Measurements from ENCODE around the gene PDZD4. TPM values are rescaled to one million over a fixed set of nuclear protein-coding genes. Genes with fewer than 3 reads are reported as not detected.
A peak's percentile ranks its signal among the peaks of the same experiment; 100 is the strongest.

PDZD4 gene
- polyA plus RNA-seq, 1 of the 3 experiments (the other 2 are of a cell fraction), result 1.9 TPM

DNA sequence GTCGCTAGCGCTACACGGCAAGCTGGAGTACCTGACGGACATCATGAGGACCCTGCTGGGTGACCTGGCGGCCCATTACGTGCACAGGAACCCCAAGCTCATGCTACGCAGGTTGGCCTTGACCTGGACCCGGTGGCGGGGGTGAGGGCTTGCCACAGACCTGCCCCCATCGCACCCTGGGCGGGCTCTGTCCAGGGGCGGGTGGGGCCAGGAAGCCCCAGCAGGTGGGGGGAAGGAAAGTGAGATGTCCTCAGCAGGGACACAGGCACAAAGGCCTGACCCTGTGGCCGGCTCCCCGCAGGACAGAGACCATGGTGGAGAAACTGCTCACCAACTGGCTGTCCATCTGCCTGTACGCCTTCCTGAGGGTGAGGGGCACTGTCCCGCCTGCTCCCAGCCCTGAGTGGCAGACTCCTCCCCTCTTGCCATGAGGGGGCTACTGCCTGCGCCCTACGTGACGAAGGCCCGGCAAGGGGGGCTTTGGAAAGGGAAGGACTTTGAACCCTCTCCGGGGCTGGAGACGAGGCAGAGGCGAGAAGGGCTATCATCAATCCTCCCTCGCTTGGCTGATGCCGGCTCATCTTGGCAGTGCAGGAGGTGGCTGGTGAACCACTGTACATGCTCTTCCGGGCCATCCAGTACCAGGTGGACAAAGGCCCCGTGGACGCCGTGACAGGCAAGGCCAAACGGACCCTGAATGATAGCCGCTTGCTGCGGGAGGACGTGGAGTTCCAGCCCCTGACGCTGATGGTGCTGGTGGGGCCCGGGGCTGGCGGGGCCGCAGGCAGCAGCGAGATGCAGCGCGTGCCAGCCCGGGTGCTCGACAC lies 54.8 kb downstream of the PDZD4 start (continued):
- TF ChIP-seq, protein P1, sequence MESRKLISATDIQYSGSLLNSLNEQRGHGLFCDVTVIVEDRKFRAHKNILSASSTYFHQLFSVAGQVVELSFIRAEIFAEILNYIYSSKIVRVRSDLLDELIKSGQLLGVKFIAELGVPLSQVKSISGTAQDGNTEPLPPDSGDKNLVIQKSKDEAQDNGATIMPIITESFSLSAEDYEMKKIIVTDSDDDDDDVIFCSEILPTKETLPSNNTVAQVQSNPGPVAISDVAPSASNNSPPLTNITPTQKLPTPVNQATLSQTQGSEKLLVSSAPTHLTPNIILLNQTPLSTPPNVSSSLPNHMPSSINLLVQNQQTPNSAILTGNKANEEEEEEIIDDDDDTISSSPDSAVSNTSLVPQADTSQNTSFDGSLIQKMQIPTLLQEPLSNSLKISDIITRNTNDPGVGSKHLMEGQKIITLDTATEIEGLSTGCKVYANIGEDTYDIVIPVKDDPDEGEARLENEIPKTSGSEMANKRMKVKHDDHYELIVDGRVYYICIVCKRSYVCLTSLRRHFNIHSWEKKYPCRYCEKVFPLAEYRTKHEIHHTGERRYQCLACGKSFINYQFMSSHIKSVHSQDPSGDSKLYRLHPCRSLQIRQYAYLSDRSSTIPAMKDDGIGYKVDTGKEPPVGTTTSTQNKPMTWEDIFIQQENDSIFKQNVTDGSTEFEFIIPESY (IDR thresholded peaks at IDR 0.05; ENCODE audit: borderline replicate concordance, low read depth), result no peak
- TF ChIP-seq SIN3A (IDR thresholded peaks at IDR 0.05; ENCODE audit: borderline replicate concordance, low read depth, low read length) (no peak), SMC3 (IDR thresholded peaks at IDR 0.05; ENCODE audit: low read depth, low read length) (no peak), FOXJ3 (CRISPR knock-in tag; IDR thresholded peaks at IDR 0.05) (no peak), TCF12 (IDR thresholded peaks at IDR 0.05) (no peak)
- TF ChIP-seq, protein P2, sequence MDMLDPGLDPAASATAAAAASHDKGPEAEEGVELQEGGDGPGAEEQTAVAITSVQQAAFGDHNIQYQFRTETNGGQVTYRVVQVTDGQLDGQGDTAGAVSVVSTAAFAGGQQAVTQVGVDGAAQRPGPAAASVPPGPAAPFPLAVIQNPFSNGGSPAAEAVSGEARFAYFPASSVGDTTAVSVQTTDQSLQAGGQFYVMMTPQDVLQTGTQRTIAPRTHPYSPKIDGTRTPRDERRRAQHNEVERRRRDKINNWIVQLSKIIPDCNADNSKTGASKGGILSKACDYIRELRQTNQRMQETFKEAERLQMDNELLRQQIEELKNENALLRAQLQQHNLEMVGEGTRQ (IDR thresholded peaks at IDR 0.05; ENCODE audit: borderline replicate concordance, low read depth, low read length), result no peak

DNA sequence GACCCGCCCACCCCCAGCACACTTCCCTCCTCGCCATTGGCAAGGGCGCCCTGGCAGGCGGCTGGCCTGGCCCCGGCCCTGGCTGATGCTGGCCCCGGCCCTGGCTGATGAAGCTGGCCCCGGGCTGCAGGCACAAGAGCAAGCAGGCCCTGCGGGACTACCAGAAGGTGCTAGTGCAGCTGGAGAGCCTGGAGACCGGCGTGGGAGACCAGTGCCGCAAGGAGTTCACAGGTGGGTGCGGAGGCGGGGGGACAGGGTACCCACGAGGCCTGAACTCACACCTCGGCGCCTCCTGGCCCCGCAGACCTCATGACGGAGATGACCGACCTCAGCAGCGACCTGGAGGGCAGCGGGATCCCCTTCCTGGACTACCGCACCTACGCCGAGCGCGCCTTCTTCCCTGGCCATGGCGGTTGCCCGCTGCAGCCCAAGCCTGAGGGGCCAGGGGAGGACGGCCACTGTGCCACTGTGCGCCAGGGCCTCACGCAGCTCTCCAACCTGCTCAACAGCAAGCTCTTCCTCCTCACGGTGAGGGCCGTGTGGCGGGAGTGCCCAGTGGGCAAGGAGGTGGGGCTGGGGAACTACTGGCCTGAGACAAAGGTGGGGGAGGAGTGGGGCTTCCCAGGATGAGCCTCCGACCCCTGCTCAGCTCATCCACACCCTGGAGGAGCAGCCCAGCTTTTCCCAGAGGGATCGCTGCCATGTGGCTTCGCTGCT lies 55.6 kb downstream of the PDZD4 start:
- peaks cover 0 to 4% of the 10 kb centered on the region in 2 experiments for H3K36me3 ChIP-seq (replicated peaks in 1 of 2; ENCODE audit: control insufficient read depth in 1 of 2, insufficient read depth in 2 of 2, low read length in 1 of 2)
- H2AFZ ChIP-seq (ENCODE audit: low read depth), result no peak overlapping the region
- H3K4me1 ChIP-seq (ENCODE audit: control insufficient read depth in 1 of 2, insufficient read depth in 2 of 2, low read depth in 1 of 2, low read length in 1 of 2), result no peaks in the 10 kb centered on the region; a peak in 1 of 4 replicates
- H3K27ac ChIP-seq (ENCODE audit: low read depth in 2 of 2, low read length in 1 of 2), result no peak overlapping the region
- no peaks in the 10 kb centered on the region for H3F3A ChIP-seq (replicated peaks; ENCODE audit: insufficient read depth)
- H3K79me2 ChIP-seq (ENCODE audit: insufficient read depth), result no peaks in the 10 kb centered on the region
- TF ChIP-seq YY1 (IDR thresholded peaks at IDR 0.05; ENCODE audit: low read depth) (no peak), RXRA (IDR thresholded peaks at IDR 0.05; ENCODE audit: borderline replicate concordance, low read depth) (no peak), SIN3A (IDR thresholded peaks at IDR 0.05; ENCODE audit: borderline replicate concordance, low read depth, low read length) (no peak), TEAD4 (IDR thresholded peaks at IDR 0.05; ENCODE audit: borderline replicate concordance, insufficient read depth) (no peak), RAD21 (IDR thresholded peaks at IDR 0.05; ENCODE audit: low read length) (no peak), RFX5 (IDR thresholded peaks at IDR 0.05; ENCODE audit: low read length) (no peak), ELF1 (IDR thresholded peaks at IDR 0.05) (no peak), MEF2A (IDR thresholded peaks at IDR 0.05; ENCODE audit: borderline replicate concordance, low read depth) (no peak), CHD2 (IDR thresholded peaks at IDR 0.05; ENCODE audit: low read length, partially characterized antibody) (no peak), JUND (IDR thresholded peaks at IDR 0.05) (no peak), EP300 (IDR thresholded peaks at IDR 0.05; ENCODE audit: borderline replicate concordance in 1 of 2, low read depth in 1 of 2, low read length in 1 of 2) (no peak), FOSL2 (IDR thresholded peaks at IDR 0.05; ENCODE audit: borderline replicate concordance, low read depth) (no peak), FOXM1 (IDR thresholded peaks at IDR 0.05; ENCODE audit: low read depth) (no peak)
- TF ChIP-seq, protein P3, sequence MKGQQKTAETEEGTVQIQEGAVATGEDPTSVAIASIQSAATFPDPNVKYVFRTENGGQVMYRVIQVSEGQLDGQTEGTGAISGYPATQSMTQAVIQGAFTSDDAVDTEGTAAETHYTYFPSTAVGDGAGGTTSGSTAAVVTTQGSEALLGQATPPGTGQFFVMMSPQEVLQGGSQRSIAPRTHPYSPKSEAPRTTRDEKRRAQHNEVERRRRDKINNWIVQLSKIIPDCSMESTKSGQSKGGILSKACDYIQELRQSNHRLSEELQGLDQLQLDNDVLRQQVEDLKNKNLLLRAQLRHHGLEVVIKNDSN (IDR thresholded peaks at IDR 0.05; ENCODE audit: borderline replicate concordance, low read depth), result no peak
- TF ChIP-seq, protein P4, sequence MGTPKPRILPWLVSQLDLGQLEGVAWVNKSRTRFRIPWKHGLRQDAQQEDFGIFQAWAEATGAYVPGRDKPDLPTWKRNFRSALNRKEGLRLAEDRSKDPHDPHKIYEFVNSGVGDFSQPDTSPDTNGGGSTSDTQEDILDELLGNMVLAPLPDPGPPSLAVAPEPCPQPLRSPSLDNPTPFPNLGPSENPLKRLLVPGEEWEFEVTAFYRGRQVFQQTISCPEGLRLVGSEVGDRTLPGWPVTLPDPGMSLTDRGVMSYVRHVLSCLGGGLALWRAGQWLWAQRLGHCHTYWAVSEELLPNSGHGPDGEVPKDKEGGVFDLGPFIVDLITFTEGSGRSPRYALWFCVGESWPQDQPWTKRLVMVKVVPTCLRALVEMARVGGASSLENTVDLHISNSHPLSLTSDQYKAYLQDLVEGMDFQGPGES (IDR thresholded peaks at IDR 0.05; ENCODE audit: low read depth, low read length), result no peak
- TF ChIP-seq, protein P2 (IDR thresholded peaks at IDR 0.05; ENCODE audit: borderline replicate concordance, low read depth, low read length), result no peak
- TF ChIP-seq, protein P5, sequence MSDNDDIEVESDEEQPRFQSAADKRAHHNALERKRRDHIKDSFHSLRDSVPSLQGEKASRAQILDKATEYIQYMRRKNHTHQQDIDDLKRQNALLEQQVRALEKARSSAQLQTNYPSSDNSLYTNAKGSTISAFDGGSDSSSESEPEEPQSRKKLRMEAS (IDR thresholded peaks at IDR 0.05; ENCODE audit: low read depth), result no peak
- CTCF ChIA-PET, result interaction anchor here (1.1 to 1.3 kb wide), 2 partner anchors 149 to 172 kb away, joined by 3 read pairs; no protein-coding TSS in a partner anchor
- no peak overlapping the region for H3K9ac ChIP-seq
- WGBS (ENCODE audit: low lambda C conversion rate), result 52% methylated on average over 13 of the region's 37 CpGs
- no peaks in the 10 kb centered on the region for H4K20me1 ChIP-seq (ENCODE audit: insufficient read depth)
- H3K27me3 ChIP-seq (ENCODE audit: insufficient read depth), result no peaks in the 10 kb centered on the region
- DNase-seq, result peak; percentile 33
- POLR2A ChIA-PET, result no interaction called here
- H3K9me2 ChIP-seq, result no peaks in the 10 kb centered on the region
- H3K9me3 ChIP-seq, result no peaks in the 10 kb centered on the region
- H3K4me2 ChIP-seq, result no peak overlapping the region
- no peak overlapping the region for H3K4me3 ChIP-seq (ENCODE audit: low read depth in 2 of 2, low read length in 1 of 2)
